H1 (cell line): Measurements from ENCODE around the gene ACSF2. TPM values are rescaled to one million over a fixed set of nuclear protein-coding genes. Genes with fewer than 3 reads are reported as not detected.

Experiments
- CHD7 ChIP-seq: fragments of 300-600 bp; sonication (generic); IDR thresholded peaks from 2 replicates; pipeline ENCODE4 v1.7.1; 2012; ENCODE audit warnings: low read length, moderate library complexity, mild to moderate bottlenecking, inconsistent platforms; ENCODE audit not compliant: insufficient replicate concordance
- HDAC2 ChIP-seq, 2 experiments: fragments of 300-600 bp in 1 of 2; sonication (generic) in 1 of 2; IDR thresholded peaks; 2 replicates each; pipeline ENCODE4 v1.6.1; 2011 to 2012; ENCODE audit warnings: low read depth in 2 of 2, low read length in 2 of 2, mild to moderate bottlenecking in 2 of 2, moderate library complexity in 2 of 2, borderline replicate concordance in 1 of 2, inconsistent platforms in 1 of 2
- KDM1A ChIP-seq: fragments of 200-600, 300-600 bp; sonication (generic); IDR thresholded peaks from 2 replicates; pipeline ENCODE4 v1.7.1; 2016; ENCODE audit warnings: mild to moderate bottlenecking, low read length, borderline replicate concordance
- POU5F1 ChIP-seq: IDR thresholded peaks from 2 replicates; pipeline ENCODE4 v1.6.1; 2011; ENCODE audit warnings: low read depth, mild to moderate bottlenecking, low read length, moderate library complexity
- RFX5 ChIP-seq: IDR thresholded peaks from 2 replicates; pipeline ENCODE4 v1.6.1; 2011; ENCODE audit warnings: low read depth, low read length, improper control_type of control experiment, borderline replicate concordance
- SAP30 ChIP-seq: fragments of 300-600 bp; sonication (generic); IDR thresholded peaks from 2 replicates; pipeline ENCODE4 v1.7.1; 2012; ENCODE audit warnings: low read length, moderate library complexity, mild to moderate bottlenecking, inconsistent platforms; ENCODE audit not compliant: insufficient read depth, insufficient replicate concordance
- polyA plus RNA-seq, 7 experiments: library from polyadenylated mRNA; depleted of rRNA in 3 of 7; stranded (reverse) in 5 of 7; unstranded in 2 of 7; fragments of >200 nt in 5 of 7; fragments of 200-250 nt in 2 of 7; gene quantifications; 1 replicate in 5 of 7; 2 replicates in 1 of 7; 4 replicates in 1 of 7; pipeline versions ENCODE4 v1.2.1 to v1.2.3, GENCODE V29; 2011 to 2013; ENCODE audit warnings: missing spikeins in 2 of 7, mixed read lengths in 2 of 7
- total RNA-seq: library from RNA; stranded (reverse); fragmentation: NEBNext Ultra II Directional; extraction: Animal tissue kit (Norgen Biotek cat#: 25700); gene quantifications from 2 replicates; pipeline ENCODE4 v1.2.1, GENCODE V29; 2021

Gene ACSF2
- total and polyA plus RNA-seq, 2 of the 8 experiments (the other 6 are each of a cell fraction or from before 2014, with no cell fraction given): 14.5 to 16.3 TPM

GRCh38 chr17:50476545-50477315, 50.7 kb downstream of the ACSF2 start (continued):
- no peak for TF ChIP-seq CHD7
- no peak for TF ChIP-seq HDAC2 (IDR thresholded peaks at IDR 0.05; ENCODE audit: borderline replicate concordance in 1 of 2, low read depth in 2 of 2, low read length in 2 of 2)
- TF ChIP-seq POU5F1: no peak
- TF ChIP-seq KDM1A: no peak
- TF ChIP-seq SAP30: no peak
- no peak for TF ChIP-seq RFX5
